ENCODE data around the gene CDYL. TPM values are rescaled to one million over a fixed set of nuclear protein-coding genes. Genes with fewer than 3 reads are reported as not detected.

Gene CDYL
- total and polyA plus RNA-seq, 7 donors = 10.0 to 30.0 (median 19.9) TPM

GRCh38 chr6:4809999-4810918 lies 34.1 kb downstream of the CDYL start:
- 80 to 82% (median 81%) methylated on average over 5 of the region's 5 CpGs for WGBS, 3 donors
- H3K4me3 ChIP-seq = no peak overlapping the region
- TF ChIP-seq CTCF (IDR thresholded peaks at IDR 0.05) = no peak
- H3K9me3 ChIP-seq = no peaks in the 10 kb centered on the region
- H3K27me3 ChIP-seq (ENCODE audit: insufficient read depth in 3 of 3, low read length in 2 of 3) = no peaks in the 10 kb centered on the region
- no peaks in the 10 kb centered on the region for H3K36me3 ChIP-seq (ENCODE audit: insufficient read depth in 1 of 2, low read depth in 1 of 2)
- ATAC-seq = no peak
- intact Hi-C loops (cut with DNase I) = loop anchor here in 1 of 2 donors (10.0 kb wide), 2 partner anchors 125 to 525 kb away; no protein-coding TSS in a partner anchor
- H3K27ac ChIP-seq = no peak overlapping the region
- peaks cover 33% of the 10 kb centered on the region for H3K4me1 ChIP-seq
- DNase-seq = no peak

- no peaks in the 10 kb centered on the region for H3K36me3 ChIP-seq (ENCODE audit: insufficient read depth in 1 of 2, low read depth in 1 of 2)
- H3K4me1 ChIP-seq = peaks cover 19% of the 10 kb centered on the region
- H3K27me3 ChIP-seq (ENCODE audit: insufficient read depth in 3 of 3, low read length in 2 of 3) = no peaks in the 10 kb centered on the region
- no peaks in the 10 kb centered on the region for H3K9me3 ChIP-seq
- no peak for DNase-seq
- H3K4me3 ChIP-seq = no peak overlapping the region
- peak in 2 of 4 donors; percentile 42 to 58 for ATAC-seq
- TF ChIP-seq CTCF (IDR thresholded peaks at IDR 0.05) = no peak
- intact Hi-C loops (cut with DNase I) = no loop called here
- 54 to 77% (median 68%) methylated on average over 4 of the region's 4 CpGs for WGBS, 3 donors
- no peak overlapping the region for H3K27ac ChIP-seq
These were observed 35.9 kb downstream of the CDYL start for GRCh38 chr6:4812068-4812467.

- intact Hi-C loops (cut with DNase I) = no loop called here
- peaks cover 19% of the 10 kb centered on the region for H3K4me1 ChIP-seq
- 91 to 98% (median 97%) methylated on average over 8 of the region's 8 CpGs for WGBS, 3 donors
- no peak overlapping the region for H3K27ac ChIP-seq
- no peak for DNase-seq
- no peaks in the 10 kb centered on the region for H3K36me3 ChIP-seq (ENCODE audit: insufficient read depth in 1 of 2, low read depth in 1 of 2)
- no peak overlapping the region for H3K4me3 ChIP-seq
- no peaks in the 10 kb centered on the region for H3K9me3 ChIP-seq
- TF ChIP-seq CTCF (IDR thresholded peaks at IDR 0.05) = no peak
- no peak for ATAC-seq
- no peaks in the 10 kb centered on the region for H3K27me3 ChIP-seq (ENCODE audit: insufficient read depth in 3 of 3, low read length in 2 of 3)
These were observed 36.9 kb downstream of the CDYL start for GRCh38 chr6:4813055-4813454.

GRCh38 chr6:4814212-4814611 lies 38.0 kb downstream of the CDYL start:
- TF ChIP-seq CTCF (IDR thresholded peaks at IDR 0.05) = no peak
- H3K4me3 ChIP-seq = no peak overlapping the region
- intact Hi-C loops (cut with DNase I) = no loop called here
- H3K4me1 ChIP-seq = peaks cover 19% of the 10 kb centered on the region
- no peak for ATAC-seq
- H3K36me3 ChIP-seq (ENCODE audit: insufficient read depth in 1 of 2, low read depth in 1 of 2) = no peaks in the 10 kb centered on the region
- H3K9me3 ChIP-seq = no peaks in the 10 kb centered on the region
- no peaks in the 10 kb centered on the region for H3K27me3 ChIP-seq (ENCODE audit: insufficient read depth in 3 of 3, low read length in 2 of 3)
- H3K27ac ChIP-seq = no peak overlapping the region
- DNase-seq = no peak
